Astrocyte of the cerebellum (primary cell): ENCODE results near the gene ZBTB16.

Source experiments
- DNase-seq: peaks from one replicate; pipeline ENCODE4 v3.0.0-alpha.2; 2011; ENCODE audit warnings: low read depth
- H3K4me3 ChIP-seq: 2 replicates; pipeline ENCODE4 v1.5.1; 2011; ENCODE audit warnings: mild to moderate bottlenecking, low read depth, low read length, moderate library complexity
- CTCF ChIP-seq: IDR thresholded peaks from 2 replicates; pipeline ENCODE4 v1.5.1; 2012; ENCODE audit warnings: low read length, low read depth, moderate library complexity, mild to moderate bottlenecking; ENCODE audit errors: missing control alignments
- in situ Hi-C: cut with HindIII; loops from 2 replicates; pipeline ENCODE4 v1.10.0; 2017; ENCODE audit warnings: low sequenced_read_pairs

Gene ZBTB16

DNA sequence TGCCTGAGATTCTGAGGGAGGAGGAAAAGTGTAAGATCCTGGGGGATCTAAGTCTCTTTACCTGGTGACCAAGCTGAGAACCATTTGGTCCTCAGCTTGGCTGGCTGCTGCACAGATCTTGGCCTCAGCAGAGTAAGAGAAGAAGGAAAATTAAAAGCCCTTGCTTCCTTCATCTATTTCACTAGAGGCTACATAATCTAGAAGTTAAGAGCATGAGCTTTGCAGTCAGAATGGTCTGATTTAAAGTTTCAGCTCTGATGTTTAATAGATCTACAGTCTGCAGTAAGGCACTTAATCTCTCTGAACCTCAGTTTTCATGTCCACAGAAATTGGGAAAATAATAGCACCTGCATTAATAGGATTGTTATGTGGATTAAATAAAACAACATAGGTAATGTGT, 3.1 kb upstream of the ZBTB16 start:
- H3K4me3 ChIP-seq, result no peak overlapping the region
- TF ChIP-seq CTCF, result no peak
- in situ Hi-C loops, result no loop called here
- DNase-seq, result no peak

DNA sequence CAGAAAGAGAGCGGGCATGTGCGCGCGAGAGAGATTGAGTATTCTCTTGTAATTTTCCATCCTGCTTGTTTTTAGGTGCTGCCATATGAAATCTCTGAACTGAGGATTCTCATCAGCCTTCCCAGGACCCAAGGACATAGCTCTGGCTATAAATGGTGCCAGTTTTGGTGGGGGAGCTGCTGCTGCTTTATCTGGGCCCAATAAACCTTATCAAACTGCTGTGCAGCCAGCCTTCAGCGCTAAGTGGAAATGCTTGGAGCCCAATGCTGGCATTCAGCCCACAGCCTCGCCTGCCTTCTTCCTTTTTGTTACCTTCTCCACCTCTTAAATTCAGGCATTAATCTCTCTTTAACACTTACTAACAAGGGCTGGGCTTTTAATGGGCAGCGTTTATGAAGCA, 2.4 kb upstream of the ZBTB16 start:
- no peak for TF ChIP-seq CTCF
- DNase-seq, result no peak
- no peak overlapping the region for H3K4me3 ChIP-seq
- in situ Hi-C loops, result no loop called here

DNA sequence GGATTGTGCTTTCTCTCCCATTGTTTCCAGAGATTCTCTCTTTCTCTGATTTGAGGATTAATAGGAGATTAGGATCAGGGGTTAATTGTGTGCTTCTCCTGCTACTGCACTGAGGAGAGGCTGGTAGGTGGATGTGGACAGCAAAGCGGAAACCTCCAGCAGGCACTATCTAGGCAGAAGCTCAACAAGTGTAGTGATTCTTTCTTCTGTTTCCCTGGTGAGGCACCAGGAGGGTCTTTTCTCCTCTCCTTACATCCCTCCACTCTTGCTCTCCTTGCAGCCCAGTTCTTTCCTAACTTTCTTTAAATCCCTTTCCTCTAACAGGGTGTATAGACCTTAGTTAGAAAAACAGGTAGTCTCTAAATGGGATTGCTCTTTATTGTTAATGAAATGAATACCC, 1.9 kb upstream of the ZBTB16 start:
- no peak overlapping the region for H3K4me3 ChIP-seq
- no peak for TF ChIP-seq CTCF
- no peak for DNase-seq
- in situ Hi-C loops, result no loop called here

DNA sequence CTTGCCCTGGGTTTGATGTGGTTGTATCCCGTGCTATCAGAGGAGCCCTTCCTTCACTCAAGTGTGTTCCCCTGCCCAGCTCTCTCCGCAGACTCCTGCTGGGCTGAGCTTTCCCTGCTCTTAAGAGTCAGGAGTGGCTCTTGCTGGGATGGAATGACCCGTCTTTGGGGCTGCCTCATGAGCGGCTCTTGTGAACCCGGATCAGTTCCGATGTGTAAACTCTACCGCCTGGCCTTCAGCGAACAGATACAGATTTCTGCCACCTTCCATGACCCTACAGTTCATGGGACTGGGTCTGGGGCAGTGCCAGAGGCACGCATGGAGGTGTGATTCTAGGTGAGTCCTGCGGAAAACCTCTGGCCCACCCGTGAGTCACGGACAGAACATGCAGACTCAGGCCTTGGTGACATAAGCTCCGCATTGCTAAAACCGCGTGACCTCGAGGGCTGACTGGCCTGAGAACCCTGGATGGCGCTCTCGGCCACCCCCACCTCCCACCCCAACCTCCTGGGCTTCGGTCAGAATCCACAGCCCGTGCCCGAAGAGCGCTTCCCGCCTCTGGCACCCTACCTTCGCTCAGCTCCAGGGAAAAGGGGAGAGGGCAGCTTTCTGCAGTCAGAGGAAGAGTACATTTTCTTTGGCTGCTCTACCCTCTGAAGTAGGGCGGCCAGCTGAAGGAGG, 1.3 kb upstream of the ZBTB16 start:
- peak overlapping the region; percentile 85 for H3K4me3 ChIP-seq
- in situ Hi-C loops, result no loop called here

DNA sequence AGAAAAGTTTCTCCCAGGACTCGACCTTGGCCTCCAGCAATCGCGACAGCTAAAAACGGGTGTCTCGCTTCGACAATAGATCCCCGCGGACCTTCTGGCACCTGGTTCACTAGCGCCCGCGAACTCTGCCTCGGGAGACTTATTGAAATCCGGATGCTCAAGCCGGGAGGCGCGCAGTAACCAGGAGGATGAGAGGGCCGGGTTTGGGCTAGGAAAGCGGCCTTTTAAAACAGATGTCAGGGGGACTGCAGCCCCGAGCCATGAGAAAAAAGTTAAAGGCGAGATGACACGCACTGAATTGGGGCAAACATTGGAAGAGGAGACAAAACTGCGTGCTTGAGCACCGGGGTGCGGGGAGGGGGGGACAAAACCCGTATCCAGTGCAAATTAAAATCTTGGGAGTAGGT, 637 bp upstream of the ZBTB16 start:
- TF ChIP-seq CTCF, result no peak
- peak overlapping the region; percentile 85 for H3K4me3 ChIP-seq
- in situ Hi-C loops, result no loop called here
- DNase-seq, result no peak

More for the DNA sequence above, 1.3 kb upstream of the ZBTB16 start:
- no peak for TF ChIP-seq CTCF
- DNase-seq, result no peak

GRCh38 chr11:114059984-114060391, 477 bp downstream of the ZBTB16 start:
- TF ChIP-seq CTCF, result no peak
- no peak for DNase-seq
- in situ Hi-C loops, result loop anchor here (10.0 kb wide), 1 partner anchor 115 kb away; no protein-coding TSS in a partner anchor
- peak overlapping the region; percentile 85 for H3K4me3 ChIP-seq
